Endodermal cell (in vitro differentiated cells): Measurements from ENCODE around the gene NSMCE4A. TPM values are rescaled to one million over a fixed set of nuclear protein-coding genes. Genes with fewer than 3 reads are reported as not detected.
"Not testable (repeated sequence)": the region's sequence is repeated elsewhere in the genome, so short reads cannot be mapped to it uniquely, and the experiment has no call there.

Experiments used
- DNase-seq: peaks from one replicate; pipeline ENCODE4 v3.0.0-alpha.2; 2017
- H3K27ac ChIP-seq: 2 replicates; pipeline ENCODE4 v1.5.1; 2013; ENCODE audit warnings: mild to moderate bottlenecking, low read depth, low read length, moderate library complexity
- H3K27me3 ChIP-seq: 2 replicates; pipeline ENCODE4 v1.6.1; 2013; ENCODE audit warnings: mild to moderate bottlenecking, low read length, moderate library complexity; ENCODE audit not compliant: insufficient read depth, control insufficient read depth, poor library complexity, severe bottlenecking
- H3K36me3 ChIP-seq: 2 replicates; pipeline ENCODE4 v1.7.0; 2013; ENCODE audit warnings: mild to moderate bottlenecking, low read length, moderate library complexity; ENCODE audit not compliant: control insufficient read depth, insufficient read depth
- H3K4me1 ChIP-seq: one replicate; pipeline ENCODE4 v1.7.0; 2013; ENCODE audit warnings: low read length; ENCODE audit not compliant: control insufficient read depth, insufficient read depth
- H3K4me3 ChIP-seq: 2 replicates; pipeline ENCODE4 v1.5.1; 2013; ENCODE audit warnings: mild to moderate bottlenecking, low read length, moderate library complexity
- H3K9ac ChIP-seq: 2 replicates; pipeline ENCODE4 v1.6.1; 2013; ENCODE audit warnings: mild to moderate bottlenecking, low read length, moderate library complexity; ENCODE audit not compliant: poor library complexity, severe bottlenecking; ENCODE audit errors: extremely low read depth
- H3K9me3 ChIP-seq: 2 replicates; pipeline ENCODE4 v1.6.1; 2013; ENCODE audit warnings: mild to moderate bottlenecking, low read length, moderate library complexity; ENCODE audit not compliant: control insufficient read depth
- H3K27ac Mint-ChIP-seq: 2 replicates; pipeline ENCODE4 v1.8.0; 2020; ENCODE audit warnings: mixed read lengths
- H3K27me3 Mint-ChIP-seq: 2 replicates; pipeline ENCODE4 v1.8.0; 2021; ENCODE audit warnings: mild to moderate bottlenecking, mixed read lengths; ENCODE audit not compliant: insufficient read depth
- H3K36me3 Mint-ChIP-seq: 2 replicates; pipeline ENCODE4 v1.8.0; 2020; ENCODE audit warnings: low read depth, mixed read lengths
- H3K4me1 Mint-ChIP-seq: 2 replicates; pipeline ENCODE4 v1.8.0; 2020; ENCODE audit warnings: mixed read lengths
- H3K4me3 Mint-ChIP-seq: 2 replicates; pipeline ENCODE4 v1.8.0; 2020; ENCODE audit warnings: mild to moderate bottlenecking, moderate library complexity, mixed read lengths
- H3K9me3 Mint-ChIP-seq: 2 replicates; pipeline ENCODE4 v1.8.0; 2020; ENCODE audit warnings: mild to moderate bottlenecking, mixed read lengths
- WGBS, 2 experiments: methylation state at CpG; one replicate each; pipeline versions ENCODE4 v1.1.5 to v1.1.7; 2013; ENCODE audit warnings: missing lambda C conversion rate in 2 of 2, mixed read lengths in 1 of 2; ENCODE audit not compliant: insufficient coverage in 1 of 2, insufficient read length in 1 of 2; 5-methylcytosine and 5-hydroxymethylcytosine counted together
- total RNA-seq, 2 donors: library from RNA; stranded (reverse); fragmentation: NEBNext Ultra II Directional in 1 of 2; extraction: Animal tissue kit (Norgen Biotek cat#: 25700) in 1 of 2; gene quantifications; 2 replicates in 1 of 2; 3 replicates in 1 of 2; pipeline ENCODE4 v1.2.1, GENCODE V29; 2021
- TF ChIP-seq, protein P1 (sequence below): fragments of 200-600 bp; sonication (generic); conservative IDR thresholded peaks from 2 replicates; pipeline ENCODE4 v1.5.0; 2021; ENCODE audit warnings: antibody characterized with exemption, mild to moderate bottlenecking

The NSMCE4A gene
- total RNA-seq, 2 donors from 2014 or later: 55.3 to 69.7 TPM

- Mint-ChIP-seq H3K4me1 (peaks cover 8% of the 10 kb centered on the region), H3K27me3 (peaks cover 1% of the 10 kb centered on the region), H3K4me3 (no peak overlapping the region), H3K27ac (no peak overlapping the region), H3K36me3 (peaks cover 32% of the 10 kb centered on the region), H3K9me3 (peaks cover 28% of the 10 kb centered on the region)
- DNase-seq: no peak
- H3K4me1 ChIP-seq: no peaks in the 10 kb centered on the region
- H3K27me3 ChIP-seq: no peaks in the 10 kb centered on the region
- peak overlapping the region; percentile 94 for H3K4me3 ChIP-seq
- H3K9ac ChIP-seq: no peak overlapping the region
- peaks cover 1% of the 10 kb centered on the region for H3K36me3 ChIP-seq
- TF ChIP-seq, protein P1, sequence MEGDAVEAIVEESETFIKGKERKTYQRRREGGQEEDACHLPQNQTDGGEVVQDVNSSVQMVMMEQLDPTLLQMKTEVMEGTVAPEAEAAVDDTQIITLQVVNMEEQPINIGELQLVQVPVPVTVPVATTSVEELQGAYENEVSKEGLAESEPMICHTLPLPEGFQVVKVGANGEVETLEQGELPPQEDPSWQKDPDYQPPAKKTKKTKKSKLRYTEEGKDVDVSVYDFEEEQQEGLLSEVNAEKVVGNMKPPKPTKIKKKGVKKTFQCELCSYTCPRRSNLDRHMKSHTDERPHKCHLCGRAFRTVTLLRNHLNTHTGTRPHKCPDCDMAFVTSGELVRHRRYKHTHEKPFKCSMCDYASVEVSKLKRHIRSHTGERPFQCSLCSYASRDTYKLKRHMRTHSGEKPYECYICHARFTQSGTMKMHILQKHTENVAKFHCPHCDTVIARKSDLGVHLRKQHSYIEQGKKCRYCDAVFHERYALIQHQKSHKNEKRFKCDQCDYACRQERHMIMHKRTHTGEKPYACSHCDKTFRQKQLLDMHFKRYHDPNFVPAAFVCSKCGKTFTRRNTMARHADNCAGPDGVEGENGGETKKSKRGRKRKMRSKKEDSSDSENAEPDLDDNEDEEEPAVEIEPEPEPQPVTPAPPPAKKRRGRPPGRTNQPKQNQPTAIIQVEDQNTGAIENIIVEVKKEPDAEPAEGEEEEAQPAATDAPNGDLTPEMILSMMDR: no peak
- WGBS, 2 experiments: 95 to 96% methylated on average over 6 of the region's 6 CpGs
- peaks cover 21% of the 10 kb centered on the region for H3K9me3 ChIP-seq
- H3K27ac ChIP-seq: no peak overlapping the region
Observed at GRCh38 chr10:121976607-121977006, 1.6 kb upstream of the NSMCE4A start.

DNA sequence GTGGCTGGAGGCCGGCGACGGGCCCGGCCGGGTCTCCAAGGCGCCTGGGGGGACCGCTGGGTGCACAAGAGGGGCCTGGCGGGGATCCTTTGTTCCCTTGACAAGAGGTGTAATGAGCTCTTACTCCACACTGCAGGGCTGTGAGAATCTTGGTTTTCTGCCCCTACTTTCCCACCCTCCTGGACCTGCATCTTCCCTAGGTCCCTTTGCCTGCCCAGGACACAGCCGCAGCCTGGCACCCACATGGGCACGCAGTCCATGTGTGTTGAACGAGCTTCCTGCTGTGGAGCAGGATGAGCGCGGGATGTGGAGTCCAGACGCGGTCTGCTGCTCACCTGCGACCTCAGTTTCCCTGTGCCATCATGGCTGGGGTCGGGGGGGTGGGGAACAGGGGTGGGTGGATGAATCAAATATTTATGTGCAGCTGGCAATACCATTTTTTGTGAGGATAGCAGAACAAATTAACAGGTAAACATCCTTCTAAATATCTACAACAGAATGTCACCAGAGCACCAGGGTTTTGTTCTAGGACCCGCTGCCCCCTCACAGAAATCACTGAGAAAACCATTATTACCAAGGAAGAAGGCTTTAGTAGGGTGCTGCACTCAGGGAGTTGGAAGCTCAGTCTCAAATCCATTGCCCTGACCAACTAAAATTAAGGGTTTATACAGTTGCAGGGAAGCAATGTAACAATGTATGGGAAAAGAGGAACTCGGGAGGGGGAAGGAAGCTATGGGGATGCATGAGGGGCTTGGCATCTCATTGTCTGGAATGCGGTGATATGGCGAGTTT lies 474 bp upstream of the NSMCE4A start:
- peaks cover 28% of the 10 kb centered on the region for H3K9me3 Mint-ChIP-seq
- Histone ChIP-seq H3K9me3 (peaks cover 21% of the 10 kb centered on the region), H3K4me1 (no peaks in the 10 kb centered on the region), H3K27me3 (no peaks in the 10 kb centered on the region), H3K9ac (peak overlapping the region; percentile 81), H3K36me3 (peaks cover 10% of the 10 kb centered on the region), H3K27ac (peak overlapping the region; percentile 93), H3K4me3 (peak overlapping the region; percentile 94)
- TF ChIP-seq, protein P1: no peak
- peaks cover 43% of the 10 kb centered on the region for H3K36me3 Mint-ChIP-seq
- no peak for DNase-seq
- H3K27ac Mint-ChIP-seq: no peak overlapping the region
- peaks cover 8% of the 10 kb centered on the region for H3K4me1 Mint-ChIP-seq
- WGBS, 2 experiments: 56 to 57% methylated on average over 16 to 21 of the region's 21 CpGs
- H3K27me3 Mint-ChIP-seq: peaks cover 1% of the 10 kb centered on the region
- H3K4me3 Mint-ChIP-seq: peak overlapping the region; percentile 76

DNA sequence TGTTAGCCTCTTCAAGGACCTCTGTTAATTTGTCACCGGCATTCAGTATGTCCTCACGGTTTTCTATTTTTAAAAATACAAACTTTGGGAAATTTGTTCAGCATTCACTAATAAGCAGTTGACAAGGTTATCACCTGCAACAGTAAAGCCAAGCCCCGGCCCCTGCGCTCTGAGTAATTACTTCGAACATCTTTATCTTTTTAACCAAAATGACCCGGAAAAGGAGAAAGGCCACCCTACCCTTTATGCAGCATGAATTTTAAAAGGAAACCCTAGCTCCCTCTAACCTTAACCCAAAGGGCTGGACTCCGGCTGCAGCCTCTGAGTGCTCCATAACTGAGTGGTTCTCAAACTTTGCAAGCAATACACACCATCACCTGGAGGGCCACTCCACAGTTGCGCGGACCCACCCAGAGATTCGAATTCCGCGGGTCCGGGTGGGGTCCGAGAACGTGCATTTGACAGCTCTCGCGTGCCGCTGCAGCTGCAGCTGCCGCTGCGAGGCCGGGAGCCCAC lies 940 bp downstream of the NSMCE4A start:
- no peaks in the 10 kb centered on the region for H3K27me3 ChIP-seq
- H3K4me3 ChIP-seq: peak overlapping the region; percentile 94
- peaks cover 48% of the 10 kb centered on the region for H3K36me3 Mint-ChIP-seq
- TF ChIP-seq, protein P1: peak; percentile 15
- H3K9me3 Mint-ChIP-seq: peaks cover 28% of the 10 kb centered on the region
- no peak overlapping the region for H3K27ac ChIP-seq
- DNase-seq: no peak
- peak overlapping the region; percentile 81 for H3K9ac ChIP-seq
- peak overlapping the region; percentile 76 for H3K4me3 Mint-ChIP-seq
- peak overlapping the region; percentile 74 for H3K27ac Mint-ChIP-seq
- H3K4me1 Mint-ChIP-seq: peaks cover 8% of the 10 kb centered on the region
- peaks cover 1% of the 10 kb centered on the region for H3K27me3 Mint-ChIP-seq
- H3K9me3 ChIP-seq: peaks cover 21% of the 10 kb centered on the region
- WGBS, 2 experiments: 15 to 67% methylated on average over 4 to 21 of the region's 21 CpGs
- H3K4me1 ChIP-seq: no peaks in the 10 kb centered on the region
- H3K36me3 ChIP-seq: peaks cover 23% of the 10 kb centered on the region

DNA sequence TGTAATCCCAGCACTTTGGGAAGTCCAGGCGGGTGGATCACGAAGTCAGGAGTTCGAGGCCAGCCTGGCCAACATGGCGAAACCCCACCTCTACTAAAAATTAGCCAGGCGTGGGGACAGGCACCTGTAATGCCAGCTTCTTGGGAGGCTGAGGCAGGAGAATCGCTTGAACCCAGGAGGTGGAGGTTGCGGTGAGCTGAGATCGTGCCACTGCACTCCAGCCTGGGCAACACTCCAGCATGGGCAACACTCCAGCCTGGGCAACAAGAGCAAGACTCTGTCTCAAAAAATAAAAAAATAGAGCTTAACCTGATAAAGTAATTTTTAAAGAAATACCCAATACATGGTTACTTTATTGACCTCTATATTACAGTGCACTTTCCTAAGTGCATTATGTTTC lies 5.9 kb downstream of the NSMCE4A start:
- H3K4me3 Mint-ChIP-seq, DNase-seq, H3K4me3 ChIP-seq, H3K4me1 ChIP-seq, H3K9me3 Mint-ChIP-seq, H3K27ac ChIP-seq, H3K27ac Mint-ChIP-seq, H3K27me3 Mint-ChIP-seq, H3K4me1 Mint-ChIP-seq, H3K9ac ChIP-seq, H3K9me3 ChIP-seq, H3K27me3 ChIP-seq: not testable (repeated sequence)
- peaks cover 63% of the 10 kb centered on the region for H3K36me3 Mint-ChIP-seq
- peaks cover 60% of the 10 kb centered on the region for H3K36me3 ChIP-seq
- 89 to 96% methylated on average over 3 to 8 of the region's 8 CpGs for WGBS, 2 experiments
